GM12878 (cell line): ENCODE measurements around the gene SLC35E4.

Experiments
- BMI1 ChIP-seq: fragments of 450-650 bp; IDR thresholded peaks from 2 replicates; pipeline ENCODE4 v1.6.1; 2016; ENCODE audit warnings: mild to moderate bottlenecking, moderate library complexity, borderline replicate concordance
- CTCF ChIP-seq, 3 experiments: IDR thresholded peaks in 2 of 3; conservative IDR thresholded peaks in 1 of 3; 2 replicates each; pipeline ENCODE4 v1.5.1; 2011; ENCODE audit warnings: low read depth in 3 of 3, low read length in 3 of 3, mild to moderate bottlenecking in 3 of 3, control low read depth in 2 of 3, moderate library complexity in 2 of 3, inconsistent platforms in 1 of 3, mixed read lengths in 1 of 3; ENCODE audit not compliant: control insufficient read depth in 2 of 3, insufficient read depth in 1 of 3; ENCODE audit errors: extremely low read depth in 1 of 3
- ETV6 ChIP-seq, 2 experiments: fragments of 450-650 bp in 1 of 2; IDR thresholded peaks in 1 of 2; conservative IDR thresholded peaks in 1 of 2; 2 replicates each; pipeline ENCODE4 v1.6.1; 2014; ENCODE audit warnings: antibody characterized with exemption in 1 of 2, borderline replicate concordance in 1 of 2, low read depth in 1 of 2, mild to moderate bottlenecking in 1 of 2, moderate library complexity in 1 of 2
- EZH2 ChIP-seq: IDR thresholded peaks from 2 replicates; pipeline ENCODE4 v1.6.1; 2012; ENCODE audit warnings: low read depth, mild to moderate bottlenecking, control low read depth, inconsistent platforms, low read length, borderline replicate concordance; ENCODE audit not compliant: control insufficient read depth
- HDGF ChIP-seq: fragments of 450-650 bp; IDR thresholded peaks from 2 replicates; pipeline ENCODE4 v1.6.1; 2016; ENCODE audit warnings: antibody characterized with exemption
- JUNB ChIP-seq: IDR thresholded peaks from 2 replicates; pipeline ENCODE4 v1.6.1; 2016; ENCODE audit warnings: antibody characterized with exemption, mild to moderate bottlenecking
- MAX ChIP-seq: IDR thresholded peaks from 2 replicates; pipeline ENCODE4 v1.6.1; 2012; ENCODE audit warnings: low read depth, low read length, improper control_type of control experiment
- MYB ChIP-seq: fragments of 150-350 bp; IDR thresholded peaks from 2 replicates; pipeline ENCODE4 v1.6.1; 2014; ENCODE audit warnings: mild to moderate bottlenecking, low read depth, low read length, borderline replicate concordance
- NFXL1 ChIP-seq: fragments of 450-650 bp; IDR thresholded peaks from 2 replicates; pipeline ENCODE4 v1.6.1; 2017; ENCODE audit warnings: antibody characterized with exemption, mild to moderate bottlenecking, borderline replicate concordance
- NR2C2 ChIP-seq: IDR thresholded peaks from 2 replicates; pipeline ENCODE4 v1.6.1; 2011; ENCODE audit warnings: borderline replicate concordance, low read depth; ENCODE audit not compliant: control insufficient read depth, insufficient read length
- POLR2AphosphoS5 ChIP-seq: IDR thresholded peaks from 2 replicates; pipeline ENCODE4 v1.6.1; 2011; ENCODE audit warnings: mild to moderate bottlenecking, low read length, inconsistent platforms
- SRF ChIP-seq, 2 experiments: IDR thresholded peaks; 2 replicates each; pipeline ENCODE4 v1.6.1; 2011; ENCODE audit warnings: low read depth in 2 of 2, low read length in 2 of 2, mild to moderate bottlenecking in 1 of 2, moderate library complexity in 1 of 2
- TCF12 ChIP-seq: IDR thresholded peaks from 2 replicates; pipeline ENCODE4 v1.6.1; 2011; ENCODE audit warnings: low read depth, mild to moderate bottlenecking, low read length
- ZBED1 ChIP-seq: IDR thresholded peaks from 2 replicates; pipeline ENCODE4 v1.6.1; 2016; ENCODE audit warnings: borderline replicate concordance

GRCh38 chr22:30673136-30673535, 37.6 kb downstream of the SLC35E4 start:
- TF ChIP-seq JUNB (no peak), HDGF (no peak), CTCF (IDR thresholded peaks at IDR 0.05 in 2 of 3, conservative IDR thresholded peaks at IDR 0.05 in 1 of 3; ENCODE audit: control insufficient read depth in 2 of 3, extremely low read depth in 1 of 3, insufficient read depth in 1 of 3, low read depth in 3 of 3, low read length in 3 of 3) (no peak), POLR2AphosphoS5 (no peak), ZBED1 (no peak), NR2C2 (no peak), NFXL1 (no peak), TCF12 (no peak), MYB (no peak), BMI1 (no peak), SRF (IDR thresholded peaks at IDR 0.05; ENCODE audit: low read depth in 2 of 2, low read length in 2 of 2) (no peak), ETV6 (conservative IDR thresholded peaks at IDR 0.05 in 1 of 2, IDR thresholded peaks at IDR 0.05 in 1 of 2; ENCODE audit: borderline replicate concordance in 1 of 2, low read depth in 1 of 2) (no peak), MAX (no peak), EZH2 (no peak)
